Psoas muscle (tissue), 8 donors: ENCODE measurements around the gene ACMSD. TPM values are rescaled to one million over a fixed set of nuclear protein-coding genes. Genes with fewer than 3 reads are reported as not detected.
"Not testable (repeated sequence)": the region's sequence is repeated elsewhere in the genome, so short reads cannot be mapped to it uniquely, and the experiment has no call there.

Source experiments
- ATAC-seq, 4 donors: fragments of 200-7000 bp; cut with Tn5 transposase; one replicate each; pipeline ENCODE4 v1.9.1; 2020; ENCODE audit warnings: moderate library complexity in 3 of 4, mild to moderate bottlenecking in 2 of 4
- DNase-seq, 2 donors: peaks; one replicate each; pipeline ENCODE4 v3.0.0-alpha.2; 2020
- H3K27ac ChIP-seq: fragments of 200-600 bp; one replicate; pipeline ENCODE4 v1.8.0; 2022
- H3K27me3 ChIP-seq, 3 donors: fragments of 200-600 bp in 1 of 3; one replicate each; pipeline versions ENCODE4 v1.6.1 to v1.8.0; 2013 to 2022; ENCODE audit warnings: low read length in 2 of 3, mild to moderate bottlenecking in 2 of 3, moderate library complexity in 1 of 3; ENCODE audit not compliant: insufficient read depth in 3 of 3
- H3K36me3 ChIP-seq, 2 donors: fragments of 200-600 bp in 1 of 2; one replicate each; pipeline versions ENCODE4 v1.6.1 to v1.8.0; 2013 to 2022; ENCODE audit warnings: low read depth in 1 of 2, mild to moderate bottlenecking in 1 of 2, moderate library complexity in 1 of 2; ENCODE audit not compliant: insufficient read depth in 1 of 2
- H3K4me1 ChIP-seq: fragments of 200-600 bp; one replicate; pipeline ENCODE4 v1.8.0; 2022
- H3K4me3 ChIP-seq: fragments of 200-600 bp; one replicate; pipeline ENCODE4 v1.8.0; 2022; ENCODE audit warnings: mild to moderate bottlenecking
- H3K9me3 ChIP-seq: fragments of 200-600 bp; one replicate; pipeline ENCODE4 v1.8.0; 2022
- WGBS, 3 donors: extraction: QIAGEN DNeasy Blood & Tissue Kit; methylation state at CpG; one replicate each; pipeline versions ENCODE4 v1.1.6 to v1.1.7; 2013; 5-methylcytosine and 5-hydroxymethylcytosine counted together
- intact Hi-C, 2 donors: fragments of 100-400 bp; cut with DNase I; formaldehyde crosslinking; loops; one replicate each; pipeline versions ENCODE4 v1.11.0 to v1.14.2; 2022
- polyA plus RNA-seq, 3 donors: library from polyadenylated mRNA; stranded (reverse); fragments of 200-250 nt; gene quantifications; one replicate each; pipeline ENCODE4 v1.2.3, GENCODE V29; 2013
- total RNA-seq, 4 donors: library from RNA; stranded (reverse); fragmentation: NEBNext Ultra II Directional in 2 of 4; extraction: Animal tissue kit (Norgen Biotek cat#: 25700) in 2 of 4; gene quantifications; one replicate each; pipeline versions ENCODE4 v1.2.1 to v1.2.4, GENCODE V29; 2021 to 2023
- TF ChIP-seq, protein P1 (sequence below): fragments of 200-600 bp; IDR thresholded peaks from one replicate; pipeline ENCODE4 v1.8.0; 2022; ENCODE audit warnings: antibody characterized with exemption
- donor health status: healthy with polysubstance abuse.
- donor health status: DM: no; HTN: no; CAD: no; lungs with moderate emphysema.
- donor health status: Bipolar disorder and iron deficiency.
- donor health status: healthy.
- donor health status: DM: yes; HTN: yes; CAD: no.
- donor health status: DM: no; HTN: no; CAD: no.
- donor health status: DM: no; HTN: no; CAD: no.
- donor health status: DM: yes; HTN: yes; CAD: no.

Gene ACMSD
- total and polyA plus RNA-seq, 7 donors = not detected

DNA sequence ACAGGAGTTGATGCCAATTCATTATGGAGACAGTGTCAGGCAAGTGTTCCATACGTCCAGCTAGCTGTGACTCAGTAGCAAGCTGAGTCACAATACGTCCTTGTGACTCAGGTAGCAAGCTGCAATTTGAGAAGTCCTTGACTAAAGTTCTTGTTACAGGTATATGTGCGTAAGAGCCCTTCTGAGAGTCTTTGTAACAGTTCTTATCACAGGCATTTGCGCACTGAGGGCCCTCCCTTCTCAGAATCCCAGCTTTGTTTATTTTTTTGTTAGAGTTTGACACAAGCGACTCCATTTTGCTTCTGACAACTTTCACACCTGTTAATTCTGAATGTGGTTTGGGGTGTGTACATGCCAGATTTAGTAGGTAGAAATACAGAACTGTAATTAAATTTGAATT, 20.1 kb upstream of the ACMSD start:
- Histone ChIP-seq H3K9me3 (no peaks in the 10 kb centered on the region), H3K36me3 (no peaks in the 10 kb centered on the region), H3K4me3 (no peak overlapping the region), H3K4me1 (no peaks in the 10 kb centered on the region), H3K27ac (no peak overlapping the region), H3K27me3 (no peaks in the 10 kb centered on the region)
- intact Hi-C loops = no loop called here
- DNase-seq (no peak), ATAC-seq (no peak)
- TF ChIP-seq, protein P1, sequence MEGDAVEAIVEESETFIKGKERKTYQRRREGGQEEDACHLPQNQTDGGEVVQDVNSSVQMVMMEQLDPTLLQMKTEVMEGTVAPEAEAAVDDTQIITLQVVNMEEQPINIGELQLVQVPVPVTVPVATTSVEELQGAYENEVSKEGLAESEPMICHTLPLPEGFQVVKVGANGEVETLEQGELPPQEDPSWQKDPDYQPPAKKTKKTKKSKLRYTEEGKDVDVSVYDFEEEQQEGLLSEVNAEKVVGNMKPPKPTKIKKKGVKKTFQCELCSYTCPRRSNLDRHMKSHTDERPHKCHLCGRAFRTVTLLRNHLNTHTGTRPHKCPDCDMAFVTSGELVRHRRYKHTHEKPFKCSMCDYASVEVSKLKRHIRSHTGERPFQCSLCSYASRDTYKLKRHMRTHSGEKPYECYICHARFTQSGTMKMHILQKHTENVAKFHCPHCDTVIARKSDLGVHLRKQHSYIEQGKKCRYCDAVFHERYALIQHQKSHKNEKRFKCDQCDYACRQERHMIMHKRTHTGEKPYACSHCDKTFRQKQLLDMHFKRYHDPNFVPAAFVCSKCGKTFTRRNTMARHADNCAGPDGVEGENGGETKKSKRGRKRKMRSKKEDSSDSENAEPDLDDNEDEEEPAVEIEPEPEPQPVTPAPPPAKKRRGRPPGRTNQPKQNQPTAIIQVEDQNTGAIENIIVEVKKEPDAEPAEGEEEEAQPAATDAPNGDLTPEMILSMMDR = no peak
- WGBS, 3 donors = 89 to 92% (median 92%) methylated on average over 5 of the region's 5 CpGs

DNA sequence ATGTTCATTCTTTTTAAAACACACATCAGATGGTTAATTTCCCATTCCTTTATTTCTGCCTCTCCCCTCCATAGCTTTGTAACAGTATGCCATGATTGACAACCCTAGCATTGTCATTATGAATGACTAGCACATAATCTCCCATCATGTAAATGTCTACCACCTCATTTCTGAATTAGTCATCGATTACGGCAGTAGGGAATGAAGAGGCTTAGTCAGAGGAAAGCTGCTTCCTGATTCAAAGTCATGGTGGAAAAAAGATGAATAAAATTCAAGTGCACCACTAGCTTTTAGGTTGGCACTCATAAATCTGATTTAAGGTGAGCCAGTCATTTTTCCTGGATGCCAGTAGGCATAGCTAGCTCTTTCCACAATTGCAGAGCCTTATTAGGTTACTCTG, 19.1 kb upstream of the ACMSD start:
- Histone ChIP-seq H3K27me3 (no peaks in the 10 kb centered on the region), H3K4me1 (no peaks in the 10 kb centered on the region), H3K4me3 (no peak overlapping the region), H3K9me3 (no peaks in the 10 kb centered on the region), H3K27ac (no peak overlapping the region), H3K36me3 (no peaks in the 10 kb centered on the region)
- DNase-seq (no peak), ATAC-seq (no peak)
- intact Hi-C loops = no loop called here
- 84 to 95% (median 87%) methylated on average over 2 of the region's 2 CpGs for WGBS, 3 donors
- TF ChIP-seq, protein P1 = no peak

DNA sequence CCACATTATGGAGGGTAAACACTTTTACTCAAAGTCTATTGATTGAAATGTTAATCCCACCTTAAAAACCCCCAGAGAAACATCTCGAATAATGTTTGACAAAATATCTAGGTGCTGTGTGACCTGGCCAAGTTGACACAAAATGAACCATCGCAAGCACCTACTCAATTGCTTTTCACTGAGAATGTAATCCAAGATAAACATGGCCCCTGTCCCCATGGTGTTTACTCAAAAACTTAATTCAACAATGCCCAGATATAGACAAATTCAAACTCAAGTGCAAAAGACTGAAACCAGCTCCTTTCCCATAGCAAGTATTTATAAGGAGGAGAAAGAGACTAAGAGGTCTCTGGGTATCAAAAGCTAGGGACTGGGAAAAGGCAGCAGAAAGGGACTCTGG, 15.0 kb upstream of the ACMSD start:
- DNase-seq (no peak), ATAC-seq (no peak)
- no peak overlapping the region for H3K27ac ChIP-seq
- no peaks in the 10 kb centered on the region for H3K27me3 ChIP-seq
- no peaks in the 10 kb centered on the region for H3K4me1 ChIP-seq
- WGBS, 3 donors = 90 to 93% (median 92%) methylated on average over 2 of the region's 2 CpGs
- no peaks in the 10 kb centered on the region for H3K9me3 ChIP-seq
- TF ChIP-seq, protein P1 = no peak
- no peak overlapping the region for H3K4me3 ChIP-seq
- intact Hi-C loops = no loop called here
- H3K36me3 ChIP-seq = no peaks in the 10 kb centered on the region

- Histone ChIP-seq H3K36me3 (no peaks in the 10 kb centered on the region), H3K4me3 (no peak overlapping the region), H3K9me3 (no peaks in the 10 kb centered on the region), H3K27me3 (no peaks in the 10 kb centered on the region), H3K4me1 (no peaks in the 10 kb centered on the region), H3K27ac (no peak overlapping the region)
- DNase-seq = no peak
- no peak for ATAC-seq
- TF ChIP-seq, protein P1 = no peak
- intact Hi-C loops = no loop called here
- WGBS, 3 donors = 79 to 81% (median 80%) methylated on average over 2 of the region's 2 CpGs
Measured at GRCh38 chr2:134823832-134824231, 14.6 kb upstream of the ACMSD start.

GRCh38 chr2:134825716-134826115, 12.7 kb upstream of the ACMSD start:
- H3K27me3 ChIP-seq, H3K9me3 ChIP-seq, DNase-seq, intact Hi-C loops, H3K36me3 ChIP-seq, H3K27ac ChIP-seq, H3K4me3 ChIP-seq, H3K4me1 ChIP-seq, ATAC-seq: not testable (repeated sequence)
- 81 to 92% (median 82%) methylated on average over 7 to 13 of the region's 13 CpGs for WGBS, 3 donors
